GM18873 (cell line): Measurements from ENCODE around the gene CCDC15.
A peak's percentile ranks its signal among the peaks of the same experiment; 100 is the strongest.
"Not testable (repeated sequence)": the region's sequence is repeated elsewhere in the genome, so short reads cannot be mapped to it uniquely, and the experiment has no call there.

Source experiments
- ATAC-seq: cut with Tn5 transposase; IDR thresholded peaks from one replicate; pipeline ENCODE4 v1.9.1; 2021; ENCODE audit warnings: mild to moderate bottlenecking, moderate library complexity, moderate number of reproducible peaks; ENCODE audit not compliant: unreplicated experiment, low FRiP score

Gene CCDC15

GRCh38 chr11:124938970-124939369 is 15.0 kb upstream of the CCDC15 start:
- ATAC-seq: no peak

GRCh38 chr11:124941703-124942102 is 12.3 kb upstream of the CCDC15 start:
- no peak for ATAC-seq

GRCh38 chr11:124942466-124943253 is 11.3 kb upstream of the CCDC15 start:
- ATAC-seq: no peak

- ATAC-seq: no peak
Observed at GRCh38 chr11:124943254-124943616, 10.8 kb upstream of the CCDC15 start.

GRCh38 chr11:124943741-124944140 is 10.3 kb upstream of the CCDC15 start:
- no peak for ATAC-seq

- ATAC-seq: no peak
Observed at GRCh38 chr11:124944565-124944964, 9.4 kb upstream of the CCDC15 start.

- ATAC-seq: no peak
Observed at GRCh38 chr11:124945826-124946225, 8.2 kb upstream of the CCDC15 start.

- no peak for ATAC-seq
Observed at GRCh38 chr11:124946735-124947141, 7.3 kb upstream of the CCDC15 start.

GRCh38 chr11:124950601-124951330 is 3.2 kb upstream of the CCDC15 start:
- no peak for ATAC-seq

GRCh38 chr11:124951341-124951740 is 2.7 kb upstream of the CCDC15 start:
- no peak for ATAC-seq

- ATAC-seq: no peak
Observed at GRCh38 chr11:124954590-124954955, 571 bp downstream of the CCDC15 start.

- no peak for ATAC-seq
Observed at GRCh38 chr11:124955035-124955434, 1.0 kb downstream of the CCDC15 start.

- peak; percentile 80 for ATAC-seq
Observed at GRCh38 chr11:124961972-124962609, 8.1 kb downstream of the CCDC15 start.

- not testable (repeated sequence) for ATAC-seq
Observed at GRCh38 chr11:124968197-124968596, 14.2 kb downstream of the CCDC15 start.

GRCh38 chr11:124970925-124971324 is 16.9 kb downstream of the CCDC15 start:
- no peak for ATAC-seq

GRCh38 chr11:124971810-124972209 is 17.8 kb downstream of the CCDC15 start:
- no peak for ATAC-seq

- no peak for ATAC-seq
Observed at GRCh38 chr11:124976531-124976930, 22.5 kb downstream of the CCDC15 start.

- no peak for ATAC-seq
Observed at GRCh38 chr11:124977006-124977405, 23.0 kb downstream of the CCDC15 start.

- ATAC-seq: no peak
Observed at GRCh38 chr11:124978316-124978715, 24.3 kb downstream of the CCDC15 start.

- ATAC-seq: no peak
Observed at GRCh38 chr11:124982043-124982442, 28.0 kb downstream of the CCDC15 start.

- ATAC-seq: no peak
Observed at GRCh38 chr11:124983674-124984511, 29.9 kb downstream of the CCDC15 start.
